Measurements from ENCODE around the gene KLB. TPM values are rescaled to one million over a fixed set of nuclear protein-coding genes. Genes with fewer than 3 reads are reported as not detected.

Gene KLB
- total RNA-seq, 1 experiment from 2014 or later: not detected

DNA sequence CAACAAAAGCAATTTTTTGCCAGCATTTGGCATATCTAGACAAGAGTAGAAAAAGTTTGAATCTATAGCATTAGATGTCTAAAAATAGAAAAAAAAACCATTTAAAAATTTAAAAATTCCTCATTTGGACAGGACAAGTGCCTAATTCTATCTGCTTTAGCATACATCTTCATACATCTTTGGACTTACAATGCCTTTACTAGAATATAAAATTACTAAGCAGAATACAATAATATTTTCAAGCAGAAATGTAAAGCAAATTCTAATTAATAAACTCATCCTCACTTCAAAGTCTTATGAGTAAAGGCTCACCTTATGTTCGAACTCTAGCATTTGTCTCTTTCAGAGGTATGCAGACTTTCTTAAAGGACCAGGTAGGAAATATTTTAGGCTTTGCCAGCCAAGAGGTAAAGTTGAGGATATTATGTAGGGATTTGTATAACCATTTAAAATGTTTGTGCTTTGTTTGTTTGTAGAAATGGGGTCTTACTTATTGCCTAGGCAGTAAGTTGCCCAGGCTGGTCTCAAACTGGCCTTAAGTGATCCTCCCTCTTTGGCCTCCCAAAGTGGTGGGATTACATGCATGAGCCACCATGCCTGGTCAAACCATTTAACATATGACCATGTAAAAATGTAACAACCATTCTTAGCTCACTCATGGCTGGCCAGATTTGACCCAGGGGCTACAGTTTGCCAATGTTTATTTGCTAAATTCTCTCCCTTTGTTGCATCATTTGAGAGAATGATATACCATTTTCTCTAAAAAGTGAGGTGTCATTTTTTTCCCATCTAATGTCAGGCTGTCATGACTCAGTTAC, 91.4 kb downstream of the KLB start:
- no peaks in the 10 kb centered on the region; a peak in 1 of 4 replicates for H3K4me1 ChIP-seq (ENCODE audit: control insufficient read depth in 1 of 2, insufficient read depth in 2 of 2, low read length in 2 of 2)
- H3K27ac ChIP-seq (ENCODE audit: low read depth, low read length): no peak overlapping the region
- CTCF ChIA-PET: no interaction called here

More for the DNA sequence above, 91.4 kb downstream of the KLB start:
- no peak overlapping the region for H2AFZ ChIP-seq (ENCODE audit: low read depth, low read length, poor library complexity, severe bottlenecking)
- no TSS peak for BruUV-seq (replicated peaks)
- peaks cover 7 to 22% of the 10 kb centered on the region in 2 experiments; a peak in 3 of 4 replicates for H3K36me3 ChIP-seq (ENCODE audit: control insufficient read depth in 1 of 2, insufficient read depth in 2 of 2, low read length in 2 of 2)
- no peaks in the 10 kb centered on the region for H4K20me1 ChIP-seq (ENCODE audit: insufficient read depth)
- no peaks in the 10 kb centered on the region for H3K79me2 ChIP-seq (ENCODE audit: insufficient read depth, low read length)
- H3K27me3 ChIP-seq (ENCODE audit: insufficient read depth, low read length): no peaks in the 10 kb centered on the region
- no peak for DNase-seq (ENCODE audit: low read depth, low spot score)
- RAD21 ChIA-PET (ENCODE audit: low non-redundant PET in 1 of 2, low total read pairs in 2 of 2, uncharacterized antibody in 2 of 2, unreplicated experiment in 2 of 2): no interaction called here
- no peak overlapping the region for H3K4me3 ChIP-seq (replicated peaks in 1 of 2; ENCODE audit: low read depth in 1 of 2, low read length in 2 of 2)
- intact Hi-C loops (cut with micrococcal nuclease): no loop called here
- POLR2A ChIA-PET: no interaction called here
- TF ChIP-seq SIN3A (IDR thresholded peaks at IDR 0.05; ENCODE audit: low read depth) (no peak), POLR2AphosphoS5 (IDR thresholded peaks at IDR 0.05; ENCODE audit: low read depth, low read length) (no peak), TCF7L2 (IDR thresholded peaks at IDR 0.05; ENCODE audit: borderline replicate concordance, extremely low read depth, insufficient read depth, insufficient read length) (no peak), ZFX (IDR thresholded peaks at IDR 0.05) (no peak), EZH2phosphoT487 (IDR thresholded peaks at IDR 0.05; ENCODE audit: borderline replicate concordance) (no peak), YY1 (IDR thresholded peaks at IDR 0.05; ENCODE audit: extremely low read depth, insufficient replicate concordance, low read depth, low read length) (no peak), ELF1 (IDR thresholded peaks at IDR 0.05; ENCODE audit: borderline replicate concordance, low read depth) (no peak), RAD21 (IDR thresholded peaks at IDR 0.05; ENCODE audit: low read depth) (no peak), JUND (IDR thresholded peaks at IDR 0.05) (no peak), POLR2A (IDR thresholded peaks at IDR 0.05; ENCODE audit: borderline replicate concordance, extremely low read depth, insufficient read depth, insufficient read length) (no peak), CBX3 (IDR thresholded peaks at IDR 0.05; ENCODE audit: low read depth) (no peak), EZH2 (IDR thresholded peaks at IDR 0.05) (no peak), SP1 (IDR thresholded peaks at IDR 0.05; ENCODE audit: low read depth) (no peak)
- TF ChIP-seq, protein P1, sequence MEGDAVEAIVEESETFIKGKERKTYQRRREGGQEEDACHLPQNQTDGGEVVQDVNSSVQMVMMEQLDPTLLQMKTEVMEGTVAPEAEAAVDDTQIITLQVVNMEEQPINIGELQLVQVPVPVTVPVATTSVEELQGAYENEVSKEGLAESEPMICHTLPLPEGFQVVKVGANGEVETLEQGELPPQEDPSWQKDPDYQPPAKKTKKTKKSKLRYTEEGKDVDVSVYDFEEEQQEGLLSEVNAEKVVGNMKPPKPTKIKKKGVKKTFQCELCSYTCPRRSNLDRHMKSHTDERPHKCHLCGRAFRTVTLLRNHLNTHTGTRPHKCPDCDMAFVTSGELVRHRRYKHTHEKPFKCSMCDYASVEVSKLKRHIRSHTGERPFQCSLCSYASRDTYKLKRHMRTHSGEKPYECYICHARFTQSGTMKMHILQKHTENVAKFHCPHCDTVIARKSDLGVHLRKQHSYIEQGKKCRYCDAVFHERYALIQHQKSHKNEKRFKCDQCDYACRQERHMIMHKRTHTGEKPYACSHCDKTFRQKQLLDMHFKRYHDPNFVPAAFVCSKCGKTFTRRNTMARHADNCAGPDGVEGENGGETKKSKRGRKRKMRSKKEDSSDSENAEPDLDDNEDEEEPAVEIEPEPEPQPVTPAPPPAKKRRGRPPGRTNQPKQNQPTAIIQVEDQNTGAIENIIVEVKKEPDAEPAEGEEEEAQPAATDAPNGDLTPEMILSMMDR (IDR thresholded peaks at IDR 0.05 in 2 of 3, conservative IDR thresholded peaks at IDR 0.05 in 1 of 3; ENCODE audit: borderline replicate concordance in 1 of 3, insufficient read depth in 1 of 3, low read depth in 2 of 3, low read length in 2 of 3): no peak
- TF ChIP-seq, protein P2, sequence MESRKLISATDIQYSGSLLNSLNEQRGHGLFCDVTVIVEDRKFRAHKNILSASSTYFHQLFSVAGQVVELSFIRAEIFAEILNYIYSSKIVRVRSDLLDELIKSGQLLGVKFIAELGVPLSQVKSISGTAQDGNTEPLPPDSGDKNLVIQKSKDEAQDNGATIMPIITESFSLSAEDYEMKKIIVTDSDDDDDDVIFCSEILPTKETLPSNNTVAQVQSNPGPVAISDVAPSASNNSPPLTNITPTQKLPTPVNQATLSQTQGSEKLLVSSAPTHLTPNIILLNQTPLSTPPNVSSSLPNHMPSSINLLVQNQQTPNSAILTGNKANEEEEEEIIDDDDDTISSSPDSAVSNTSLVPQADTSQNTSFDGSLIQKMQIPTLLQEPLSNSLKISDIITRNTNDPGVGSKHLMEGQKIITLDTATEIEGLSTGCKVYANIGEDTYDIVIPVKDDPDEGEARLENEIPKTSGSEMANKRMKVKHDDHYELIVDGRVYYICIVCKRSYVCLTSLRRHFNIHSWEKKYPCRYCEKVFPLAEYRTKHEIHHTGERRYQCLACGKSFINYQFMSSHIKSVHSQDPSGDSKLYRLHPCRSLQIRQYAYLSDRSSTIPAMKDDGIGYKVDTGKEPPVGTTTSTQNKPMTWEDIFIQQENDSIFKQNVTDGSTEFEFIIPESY (IDR thresholded peaks at IDR 0.05; ENCODE audit: extremely low read depth, insufficient replicate concordance, low read length): no peak
- TF ChIP-seq, protein P3, sequence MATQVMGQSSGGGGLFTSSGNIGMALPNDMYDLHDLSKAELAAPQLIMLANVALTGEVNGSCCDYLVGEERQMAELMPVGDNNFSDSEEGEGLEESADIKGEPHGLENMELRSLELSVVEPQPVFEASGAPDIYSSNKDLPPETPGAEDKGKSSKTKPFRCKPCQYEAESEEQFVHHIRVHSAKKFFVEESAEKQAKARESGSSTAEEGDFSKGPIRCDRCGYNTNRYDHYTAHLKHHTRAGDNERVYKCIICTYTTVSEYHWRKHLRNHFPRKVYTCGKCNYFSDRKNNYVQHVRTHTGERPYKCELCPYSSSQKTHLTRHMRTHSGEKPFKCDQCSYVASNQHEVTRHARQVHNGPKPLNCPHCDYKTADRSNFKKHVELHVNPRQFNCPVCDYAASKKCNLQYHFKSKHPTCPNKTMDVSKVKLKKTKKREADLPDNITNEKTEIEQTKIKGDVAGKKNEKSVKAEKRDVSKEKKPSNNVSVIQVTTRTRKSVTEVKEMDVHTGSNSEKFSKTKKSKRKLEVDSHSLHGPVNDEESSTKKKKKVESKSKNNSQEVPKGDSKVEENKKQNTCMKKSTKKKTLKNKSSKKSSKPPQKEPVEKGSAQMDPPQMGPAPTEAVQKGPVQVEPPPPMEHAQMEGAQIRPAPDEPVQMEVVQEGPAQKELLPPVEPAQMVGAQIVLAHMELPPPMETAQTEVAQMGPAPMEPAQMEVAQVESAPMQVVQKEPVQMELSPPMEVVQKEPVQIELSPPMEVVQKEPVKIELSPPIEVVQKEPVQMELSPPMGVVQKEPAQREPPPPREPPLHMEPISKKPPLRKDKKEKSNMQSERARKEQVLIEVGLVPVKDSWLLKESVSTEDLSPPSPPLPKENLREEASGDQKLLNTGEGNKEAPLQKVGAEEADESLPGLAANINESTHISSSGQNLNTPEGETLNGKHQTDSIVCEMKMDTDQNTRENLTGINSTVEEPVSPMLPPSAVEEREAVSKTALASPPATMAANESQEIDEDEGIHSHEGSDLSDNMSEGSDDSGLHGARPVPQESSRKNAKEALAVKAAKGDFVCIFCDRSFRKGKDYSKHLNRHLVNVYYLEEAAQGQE (IDR thresholded peaks at IDR 0.05; ENCODE audit: low read depth): no peak
- TF ChIP-seq, protein P4, sequence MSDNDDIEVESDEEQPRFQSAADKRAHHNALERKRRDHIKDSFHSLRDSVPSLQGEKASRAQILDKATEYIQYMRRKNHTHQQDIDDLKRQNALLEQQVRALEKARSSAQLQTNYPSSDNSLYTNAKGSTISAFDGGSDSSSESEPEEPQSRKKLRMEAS (IDR thresholded peaks at IDR 0.05): no peak
- H3K9me3 ChIP-seq (ENCODE audit: control insufficient read depth in 1 of 2, insufficient read depth in 1 of 2, low read depth in 1 of 2, low read length in 2 of 2): no peaks in the 10 kb centered on the region
- no peak overlapping the region for H3K4me2 ChIP-seq (ENCODE audit: low read length)
- H3K9me2 ChIP-seq (ENCODE audit: insufficient read depth): no peaks in the 10 kb centered on the region
- no peak for ATAC-seq
- no peak overlapping the region for H3K9ac ChIP-seq (ENCODE audit: low read length)

Measured in HCT116 (cell line).